ENCODE results near the gene IL1R2. TPM values are rescaled to one million over a fixed set of nuclear protein-coding genes. Genes with fewer than 3 reads are reported as not detected.

Gene IL1R2
- total and polyA plus RNA-seq, 2 of the 8 experiments (the other 6 are each of a cell fraction or from before 2014, with no cell fraction given) = 0.06 TPM; not detected in 1

- Histone ChIP-seq H3K14ac (ENCODE audit: insufficient read length) (no peak overlapping the region), H3K23ac (ENCODE audit: insufficient read length) (no peak overlapping the region), H4K8ac (ENCODE audit: extremely low read depth, insufficient read depth, low read length) (no peak overlapping the region), H4K5ac (ENCODE audit: insufficient read length, low read depth, low read length) (no peak overlapping the region), H3K79me2 (ENCODE audit: control insufficient read depth in 1 of 2, insufficient read depth in 2 of 2, low read length in 2 of 2) (no peaks in the 10 kb centered on the region), H2BK120ac (replicated peaks; ENCODE audit: low read depth, low read length) (no peak overlapping the region), H2BK12ac (ENCODE audit: low read depth, low read length) (no peak overlapping the region), H3K36me3 (ENCODE audit: control insufficient read depth in 2 of 4, insufficient read depth in 4 of 4, low read length in 3 of 4) (no peaks in the 10 kb centered on the region), H2BK5ac (ENCODE audit: low read depth, low read length) (no peak overlapping the region), H4K20me1 (replicated peaks in 1 of 2; ENCODE audit: control insufficient read depth in 1 of 2, insufficient read depth in 2 of 2, low read length in 2 of 2) (no peaks in the 10 kb centered on the region), H3K23me2 (ENCODE audit: low read depth, low read length) (no peaks in the 10 kb centered on the region), H3K4me3 (ENCODE audit: extremely low read depth in 1 of 4, insufficient read depth in 2 of 4, low read depth in 3 of 4, low read length in 4 of 4) (no peak overlapping the region), H3K9ac (replicated peaks in 1 of 4; ENCODE audit: extremely low read depth in 1 of 4, low read depth in 3 of 4, low read length in 3 of 4) (no peak overlapping the region), H3K27ac (ENCODE audit: low read depth, low read length) (no peak overlapping the region), H4K91ac (replicated peaks; ENCODE audit: insufficient read length, low read length) (no peak overlapping the region), H3K4ac (replicated peaks; ENCODE audit: insufficient read length, low read depth, low read length) (no peak overlapping the region), H2BK15ac (ENCODE audit: low read length) (no peak overlapping the region), H2AK5ac (ENCODE audit: low read depth, low read length) (no peak overlapping the region), H3K56ac (replicated peaks; ENCODE audit: insufficient read length, low read depth, low read length) (no peak overlapping the region), H3K79me1 (ENCODE audit: low read depth, low read length) (no peaks in the 10 kb centered on the region), H3K9me3 (ENCODE audit: insufficient read depth in 2 of 2, low read depth in 1 of 2, low read length in 1 of 2) (no peaks in the 10 kb centered on the region), H3K4me1 (replicated peaks in 1 of 4; ENCODE audit: control insufficient read depth in 3 of 4, insufficient read depth in 4 of 4, low read length in 3 of 4) (no peaks in the 10 kb centered on the region), H2AFZ (ENCODE audit: low read length) (no peak overlapping the region), H3K4me2 (ENCODE audit: insufficient read depth in 1 of 2, low read depth in 2 of 2, low read length in 2 of 2) (no peak overlapping the region), H3K27me3 (replicated peaks in 1 of 4; ENCODE audit: control insufficient read depth in 3 of 4, extremely low read depth in 1 of 4, insufficient read depth in 3 of 4, low read length in 3 of 4) (no peaks in the 10 kb centered on the region), H3K18ac (ENCODE audit: extremely low read depth, low read length) (no peak overlapping the region), H2BK20ac (ENCODE audit: low read length) (no peak overlapping the region)
- ChIA-PET CTCF (ENCODE audit: partially characterized antibody) (interaction anchor here (0.6 to 1.5 kb wide), 4 partner anchors 10 to 863 kb away, joined by 3 to 6 read pairs (median 3); no protein-coding TSS in a partner anchor), POLR2A (ENCODE audit: partially characterized antibody) (no interaction called here)
- DNase-seq (ENCODE audit: low read depth in 1 of 2, low spot score in 2 of 2) = no peak
- FAIRE-seq = no peak
- WGBS, 2 experiments (ENCODE audit: extremely low coverage in 1 of 2, insufficient coverage in 1 of 2, insufficient read length in 1 of 2, insufficient replicate concordance in 2 of 2, low coverage in 1 of 2, low lambda C conversion rate in 2 of 2, missing lambda C conversion rate in 1 of 2) = 100% methylated on average over 1 of the region's 1 CpG; no CpG with 5 or more reads in 1 of the 2 experiments
- TF ChIP-seq BCL11A (IDR thresholded peaks at IDR 0.05; ENCODE audit: low read depth in 2 of 2, low read length in 2 of 2) (no peak), CEBPB (IDR thresholded peaks at IDR 0.05; ENCODE audit: low read depth, low read length) (no peak), NANOG (IDR thresholded peaks at IDR 0.05; ENCODE audit: insufficient read depth, low read depth, low read length, poor library complexity, severe bottlenecking) (no peak), RNF2 (IDR thresholded peaks at IDR 0.05; ENCODE audit: borderline replicate concordance, low read depth, low read length, missing control alignments, poor library complexity, severe bottlenecking) (no peak), SIX5 (IDR thresholded peaks at IDR 0.05; ENCODE audit: low read depth, low read length) (no peak), SRF (IDR thresholded peaks at IDR 0.05; ENCODE audit: low read depth, low read length) (no peak), KDM1A (IDR thresholded peaks at IDR 0.05; ENCODE audit: borderline replicate concordance, low read length) (no peak), SIRT6 (IDR thresholded peaks at IDR 0.05; ENCODE audit: low read length) (no peak), EZH2 (IDR thresholded peaks at IDR 0.05; ENCODE audit: low read depth, low read length, severe bottlenecking) (no peak), TCF12 (IDR thresholded peaks at IDR 0.05; ENCODE audit: low read depth, low read length) (no peak), JUN (IDR thresholded peaks at IDR 0.05; ENCODE audit: low read depth, low read length) (no peak), CBX5 (IDR thresholded peaks at IDR 0.05; ENCODE audit: low read depth, low read length) (no peak), USF2 (IDR thresholded peaks at IDR 0.05; ENCODE audit: low read length) (no peak)
Observed at GRCh38 chr2:102059151-102059550, 67.4 kb downstream of the IL1R2 start.
